IPS-18c (cell line): Measurements from ENCODE around the gene TMEM30A.

Experiments used
- H3K4me3 ChIP-seq: 2 replicates; pipeline ENCODE4 v1.7.0; 2013; ENCODE audit warnings: low read depth, mild to moderate bottlenecking, low read length, moderate library complexity; ENCODE audit not compliant: insufficient read depth
- H3K9me3 ChIP-seq: one replicate; pipeline ENCODE4 v1.6.1; 2013; ENCODE audit warnings: mild to moderate bottlenecking, low read length, moderate library complexity; ENCODE audit not compliant: control insufficient read depth, insufficient read depth

The TMEM30A gene

GRCh38 chr6:75284632-75285282, at the start of gene TMEM30A:
TSS of gene TMEM30A (minus strand) at chr6:75284792. CDS start at chr6:75284638, 154 bp downstream.
- no peaks in the 10 kb centered on the region for H3K9me3 ChIP-seq
- peak within 1 kb of the TSS; percentile 90 for H3K4me3 ChIP-seq

- Histone ChIP-seq H3K4me3 (peak overlapping the region; percentile 32; the same call in 1 of the 2 replicates), H3K9me3 (no peaks in the 10 kb centered on the region)
These were observed 49.1 kb upstream of the TMEM30A start for GRCh38 chr6:75333676-75334200.

- H3K4me3 ChIP-seq: no peak overlapping the region
- H3K9me3 ChIP-seq: no peaks in the 10 kb centered on the region
These were observed 46.6 kb upstream of the TMEM30A start for GRCh38 chr6:75331151-75331550.

GRCh38 chr6:75329703-75330102, 45.1 kb upstream of the TMEM30A start:
- Histone ChIP-seq H3K4me3 (no peak overlapping the region), H3K9me3 (no peaks in the 10 kb centered on the region)

GRCh38 chr6:75327807-75328206, 43.2 kb upstream of the TMEM30A start:
- Histone ChIP-seq H3K9me3 (no peaks in the 10 kb centered on the region), H3K4me3 (no peak overlapping the region)

- Histone ChIP-seq H3K9me3 (no peaks in the 10 kb centered on the region), H3K4me3 (no peak overlapping the region)
These were observed 42.1 kb upstream of the TMEM30A start for GRCh38 chr6:75326557-75327258.

GRCh38 chr6:75318900-75319299, 34.3 kb upstream of the TMEM30A start:
- H3K4me3 ChIP-seq: no peak overlapping the region
- H3K9me3 ChIP-seq: no peaks in the 10 kb centered on the region

GRCh38 chr6:75317503-75318206, 33.1 kb upstream of the TMEM30A start:
- Histone ChIP-seq H3K4me3 (no peak overlapping the region), H3K9me3 (no peaks in the 10 kb centered on the region)

- Histone ChIP-seq H3K4me3 (no peak overlapping the region), H3K9me3 (no peaks in the 10 kb centered on the region)
These were observed 31.4 kb upstream of the TMEM30A start for GRCh38 chr6:75315978-75316377.

GRCh38 chr6:75308250-75308988, 23.8 kb upstream of the TMEM30A start:
- Histone ChIP-seq H3K4me3 (no peak overlapping the region), H3K9me3 (no peaks in the 10 kb centered on the region)

GRCh38 chr6:75307364-75308004, 22.9 kb upstream of the TMEM30A start:
- Histone ChIP-seq H3K9me3 (no peaks in the 10 kb centered on the region), H3K4me3 (no peak overlapping the region)

GRCh38 chr6:75306064-75306463, 21.5 kb upstream of the TMEM30A start:
- Histone ChIP-seq H3K4me3 (no peak overlapping the region), H3K9me3 (no peaks in the 10 kb centered on the region)

GRCh38 chr6:75305573-75305972, 21.0 kb upstream of the TMEM30A start:
- no peaks in the 10 kb centered on the region for H3K9me3 ChIP-seq

GRCh38 chr6:75302280-75302679, 17.7 kb upstream of the TMEM30A start:
- no peaks in the 10 kb centered on the region for H3K9me3 ChIP-seq
- no peak overlapping the region for H3K4me3 ChIP-seq

More at GRCh38 chr6:75305573-75305972, 21.0 kb upstream of the TMEM30A start:
- H3K4me3 ChIP-seq: no peak overlapping the region

- H3K4me3 ChIP-seq: no peak overlapping the region
- H3K9me3 ChIP-seq: no peaks in the 10 kb centered on the region
These were observed 16.9 kb upstream of the TMEM30A start for GRCh38 chr6:75301537-75301936.

GRCh38 chr6:75301088-75301487, 16.5 kb upstream of the TMEM30A start:
- Histone ChIP-seq H3K4me3 (no peak overlapping the region), H3K9me3 (no peaks in the 10 kb centered on the region)

GRCh38 chr6:75300531-75300855, 15.9 kb upstream of the TMEM30A start:
- H3K4me3 ChIP-seq: no peak overlapping the region

More at GRCh38 chr6:75300531-75300855, 15.9 kb upstream of the TMEM30A start:
- H3K9me3 ChIP-seq: no peaks in the 10 kb centered on the region
